Tibial nerve (tissue), 4 donors: ENCODE results near the gene MT1E. TPM values are rescaled to one million over a fixed set of nuclear protein-coding genes. Genes with fewer than 3 reads are reported as not detected.

Experiments
- DNase-seq, 2 donors: peaks; one replicate each; pipeline ENCODE4 v3.0.0-alpha.2; 2019; ENCODE audit warnings: low spot score in 2 of 2
- H3K27ac ChIP-seq, 4 donors: fragments of 200-600 bp; sonication (generic) in 3 of 4; one replicate each; pipeline ENCODE4 v1.5.1; 2017 to 2019; ENCODE audit warnings: mild to moderate bottlenecking in 1 of 4
- H3K27me3 ChIP-seq, 2 donors: fragments of 200-600 bp; sonication (generic) in 1 of 2; one replicate each; pipeline versions ENCODE4 v1.5.1 to v1.6.0; 2017 to 2019
- H3K36me3 ChIP-seq, 3 donors: fragments of 200-600 bp; sonication (generic); one replicate each; pipeline ENCODE4 v1.5.1; 2018 to 2019
- H3K4me1 ChIP-seq, 4 donors: fragments of 200-600 bp; sonication (generic) in 3 of 4; one replicate each; pipeline ENCODE4 v1.5.1; 2017 to 2019
- H3K4me3 ChIP-seq, 4 donors: fragments of 200-600 bp; sonication (generic) in 3 of 4; one replicate each; pipeline ENCODE4 v1.5.1; 2017 to 2019; ENCODE audit warnings: mild to moderate bottlenecking in 1 of 4, moderate library complexity in 1 of 4
- H3K9me3 ChIP-seq, 4 donors: fragments of 200-600 bp; sonication (generic) in 3 of 4; one replicate each; pipeline ENCODE4 v1.5.1; 2017 to 2019
- CTCF ChIP-seq, 5 experiments: fragments of 200-600 bp in 3 of 5; fragments of 450-650 bp in 2 of 5; sonication (generic) in 3 of 5; IDR thresholded peaks; one replicate each; pipeline ENCODE4 v1.5.1; 2016 to 2019; ENCODE audit warnings: antibody characterized with exemption in 5 of 5, mild to moderate bottlenecking in 3 of 5, moderate library complexity in 2 of 5
- EP300 ChIP-seq, 2 donors: sonication (generic); formaldehyde crosslinking; IDR thresholded peaks; one replicate each; pipeline ENCODE4 v1.6.1; 2017; ENCODE audit warnings: antibody characterized with exemption in 2 of 2, mild to moderate bottlenecking in 1 of 2
- POLR2A ChIP-seq, 2 donors: fragments of 450-650 bp; IDR thresholded peaks; one replicate each; pipeline ENCODE4 v1.6.1; 2017; ENCODE audit warnings: antibody characterized with exemption in 2 of 2, mild to moderate bottlenecking in 2 of 2, moderate library complexity in 2 of 2
- WGBS, 2 donors: methylation state at CpG; one replicate each; pipeline ENCODE4 v1.1.5; 2018; 5-methylcytosine and 5-hydroxymethylcytosine counted together
- total RNA-seq, 4 donors: library from RNA; depleted of rRNA; stranded (reverse); fragments of >200 nt; gene quantifications; one replicate each; pipeline ENCODE4 v1.1.0, GENCODE V29; 2016

MT1E gene
- total RNA-seq, 4 donors from 2014 or later, result 229 to 1,068 (median 290) TPM

GRCh38 chr16:56615353-56615752, 10.2 kb upstream of the MT1E start:
- 93% methylated on average over 3 of the region's 3 CpGs for WGBS, 2 donors
- TF ChIP-seq CTCF (IDR thresholded peaks at IDR 0.05) (no peak), POLR2A (IDR thresholded peaks at IDR 0.05) (no peak), EP300 (IDR thresholded peaks at IDR 0.05) (no peak)

GRCh38 chr16:56616608-56617211, 8.9 kb upstream of the MT1E start:
- H3K27me3 ChIP-seq, result no peaks in the 10 kb centered on the region
- DNase-seq, result no peak
- no peak for TF ChIP-seq CTCF (IDR thresholded peaks at IDR 0.05)
- TF ChIP-seq POLR2A (IDR thresholded peaks at IDR 0.05), result no peak
- WGBS, 2 donors, result 44 to 49% methylated on average over 23 of the region's 23 CpGs
- H3K9me3 ChIP-seq, result no peaks in the 10 kb centered on the region
- H3K36me3 ChIP-seq, result no peaks in the 10 kb centered on the region
- H3K4me1 ChIP-seq, result peaks cover 0 to 24% (median 13%) of the 10 kb centered on the region in 4 donors
- peak overlapping the region; percentile 32 to 73 (median 52) for H3K27ac ChIP-seq
- peak overlapping the region; percentile 30 to 52 (median 38) for H3K4me3 ChIP-seq

More at GRCh38 chr16:56615353-56615752, 10.2 kb upstream of the MT1E start:
- Histone ChIP-seq H3K27ac (no peak overlapping the region), H3K4me3 (no peak overlapping the region), H3K9me3 (no peaks in the 10 kb centered on the region), H3K36me3 (no peaks in the 10 kb centered on the region), H3K27me3 (no peaks in the 10 kb centered on the region), H3K4me1 (peaks cover 0 to 37% (median 23%) of the 10 kb centered on the region in 4 donors)
- DNase-seq, result no peak

GRCh38 chr16:56617212-56618085, 8.1 kb upstream of the MT1E start:
- TF ChIP-seq POLR2A (IDR thresholded peaks at IDR 0.05) (peak in 1 of 2 donors; percentile 62), EP300 (IDR thresholded peaks at IDR 0.05) (peak in 1 of 2 donors; percentile 82), CTCF (IDR thresholded peaks at IDR 0.05) (peak in 3 of 5 experiments; percentile 5 to 34 (median 23))
- H3K27ac ChIP-seq, result peak overlapping the region; percentile 32 to 73 (median 54)
- peak overlapping the region; percentile 30 to 52 (median 38) for H3K4me3 ChIP-seq
- WGBS, 2 donors, result 4 to 11% methylated on average over 34 to 36 of the region's 41 CpGs
- H3K9me3 ChIP-seq, result no peaks in the 10 kb centered on the region
- H3K27me3 ChIP-seq, result no peaks in the 10 kb centered on the region
- no peaks in the 10 kb centered on the region for H3K36me3 ChIP-seq
- no peak for DNase-seq
- H3K4me1 ChIP-seq, result peaks cover 0 to 17% (median 10%) of the 10 kb centered on the region in 4 donors

GRCh38 chr16:56618138-56618537, 7.4 kb upstream of the MT1E start:
- Histone ChIP-seq H3K4me3 (no peak overlapping the region), H3K4me1 (peaks cover 0 to 17% (median 10%) of the 10 kb centered on the region in 4 donors), H3K27ac (peak overlapping the region in 2 of 4 donors; percentile 72 to 73), H3K36me3 (no peaks in the 10 kb centered on the region), H3K9me3 (no peaks in the 10 kb centered on the region), H3K27me3 (no peaks in the 10 kb centered on the region)
- no peak for DNase-seq
- no peak for TF ChIP-seq CTCF (IDR thresholded peaks at IDR 0.05)
- TF ChIP-seq EP300 (IDR thresholded peaks at IDR 0.05), result no peak
- TF ChIP-seq POLR2A (IDR thresholded peaks at IDR 0.05), result no peak
- 77 to 79% methylated on average over 6 of the region's 6 CpGs for WGBS, 2 donors
